Femur (tissue), 1 donor: ENCODE data around the gene AFF2.

Source experiments
- DNase-seq: peaks from one replicate; pipeline ENCODE4 v3.0.0-alpha.2; 2017

Gene AFF2

GRCh38 chrX:148500423-148501385 is at the start of gene AFF2:
AFF2 (plus strand) TSS chrX:148500617; CDS start chrX:148501098, 481 bp downstream.
- peak; percentile 57 for DNase-seq

- DNase-seq: no peak
These were observed 43.1 kb upstream of the AFF2 start for GRCh38 chrX:148457279-148457678.

DNA sequence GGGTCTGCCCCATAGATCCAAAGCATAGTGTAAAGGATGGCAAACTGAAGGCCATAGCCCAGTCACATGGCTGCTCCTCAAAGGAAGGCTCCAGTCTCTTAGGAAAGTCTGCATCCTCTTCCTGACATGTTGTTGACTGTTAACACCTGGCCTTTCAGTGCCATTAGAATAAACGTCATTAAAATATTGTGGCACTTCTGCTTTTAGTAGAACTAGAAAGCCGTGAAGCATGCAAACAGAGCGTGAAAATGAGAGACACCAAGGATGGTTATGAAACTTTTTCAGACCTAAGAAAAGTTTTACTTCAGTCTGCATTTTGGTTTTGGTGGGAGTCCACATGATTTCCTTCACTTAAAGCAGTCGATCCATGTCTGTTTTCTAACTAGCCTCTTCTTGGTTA is 41.1 kb upstream of the AFF2 start:
- no peak for DNase-seq

GRCh38 chrX:148466292-148466691 is 34.1 kb upstream of the AFF2 start:
- DNase-seq: no peak

GRCh38 chrX:148470324-148470723 is 30.1 kb upstream of the AFF2 start:
- no peak for DNase-seq

- DNase-seq: no peak
These were observed 26.4 kb upstream of the AFF2 start for GRCh38 chrX:148474030-148474429.

GRCh38 chrX:148492057-148492456 is 8.4 kb upstream of the AFF2 start:
- no peak for DNase-seq

- no peak for DNase-seq
These were observed 5.2 kb upstream of the AFF2 start for GRCh38 chrX:148495176-148495575.

GRCh38 chrX:148498067-148498466 is 2.4 kb upstream of the AFF2 start:
- DNase-seq: no peak

DNA sequence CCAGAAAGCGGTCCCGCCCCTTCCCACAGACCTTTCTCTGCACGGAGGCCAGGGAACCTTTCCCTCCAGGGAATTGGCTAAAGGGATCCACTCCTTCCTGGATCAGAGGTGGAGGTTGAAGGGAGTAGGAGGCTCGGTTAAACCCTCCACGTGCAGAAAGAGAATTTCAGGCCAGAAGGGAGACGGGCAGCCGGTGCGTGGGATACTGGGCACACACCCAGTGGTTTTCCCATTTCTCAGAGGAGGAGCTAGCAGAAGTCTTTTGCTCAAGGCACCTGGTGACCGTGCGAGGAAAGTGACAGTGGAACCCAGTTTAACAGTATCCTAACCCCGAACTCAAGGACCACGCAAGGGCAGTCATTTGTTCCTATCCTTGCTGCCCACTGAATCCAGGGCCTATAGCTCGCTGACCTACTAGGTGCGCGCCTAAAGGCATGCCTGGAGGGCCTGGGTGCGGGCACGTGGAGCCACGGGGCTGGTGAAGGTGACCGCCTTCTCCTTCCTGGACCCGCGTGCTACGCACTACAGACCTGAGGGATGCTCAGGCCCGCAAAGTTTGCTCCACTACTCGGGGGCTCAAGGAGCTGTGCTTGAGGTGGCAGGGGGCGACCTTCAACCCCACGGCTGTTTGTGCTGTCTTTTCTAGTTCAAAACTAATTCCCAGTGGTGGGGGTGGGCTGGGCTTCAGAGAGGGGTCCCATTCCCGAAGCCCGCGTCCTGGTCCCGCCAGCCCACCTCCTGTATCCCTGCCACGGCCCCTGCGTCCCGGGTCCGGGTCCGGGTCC is 587 bp upstream of the AFF2 start:
- DNase-seq: no peak

DNA sequence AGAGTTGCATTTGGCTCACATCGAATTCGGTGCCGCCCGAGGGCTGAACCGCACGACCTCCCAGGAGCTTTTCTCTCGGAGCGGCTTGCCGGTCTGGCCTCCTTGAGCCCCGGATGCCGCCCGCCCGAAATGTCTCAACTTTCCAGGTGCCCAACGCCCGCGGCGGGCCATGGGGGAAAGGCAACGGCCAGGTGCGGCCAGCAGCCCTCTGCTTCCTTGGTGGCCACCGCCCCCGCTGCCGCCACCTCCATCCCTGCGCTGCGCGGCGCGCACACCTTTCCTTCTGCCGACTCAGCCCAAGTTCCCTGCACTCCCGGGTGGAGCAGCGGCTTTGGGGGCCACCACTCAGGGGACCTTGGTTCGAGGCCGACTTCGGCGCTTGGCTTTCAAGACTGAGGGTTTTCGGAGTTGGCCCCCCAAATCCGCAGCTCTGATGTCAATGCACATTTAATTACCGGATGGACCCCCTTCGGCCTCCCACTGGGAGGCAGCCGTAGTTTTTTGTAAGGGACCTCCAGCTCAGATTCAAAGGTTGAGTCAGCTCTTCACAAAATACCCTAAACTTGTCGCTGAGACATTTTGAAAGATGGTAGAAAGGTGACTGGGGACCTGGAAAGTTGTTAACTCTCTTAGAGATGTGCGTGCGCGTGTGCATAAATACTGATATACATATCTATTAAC is 1.1 kb downstream of the AFF2 start:
- DNase-seq: peak; percentile 35

DNA sequence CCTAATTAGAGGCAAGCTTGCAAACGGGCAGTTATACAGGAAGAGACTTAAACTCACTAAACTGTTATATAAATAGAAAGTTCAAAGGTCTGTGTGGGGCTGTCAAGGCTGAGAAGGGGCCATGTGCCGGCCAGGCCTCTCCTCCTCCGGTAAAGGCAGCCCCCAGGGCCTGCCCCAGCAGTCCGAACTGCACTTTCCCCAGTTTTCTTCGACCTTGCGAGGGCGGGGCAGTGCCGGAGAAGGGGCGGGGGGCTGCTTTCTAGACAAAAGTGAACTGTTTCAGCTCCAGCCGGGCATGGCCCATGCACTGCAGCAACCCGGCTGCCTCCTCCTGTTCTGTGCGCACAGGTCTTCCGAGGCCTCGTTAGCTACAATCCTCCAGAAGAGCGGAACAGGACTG is 4.1 kb downstream of the AFF2 start:
- DNase-seq: no peak

DNA sequence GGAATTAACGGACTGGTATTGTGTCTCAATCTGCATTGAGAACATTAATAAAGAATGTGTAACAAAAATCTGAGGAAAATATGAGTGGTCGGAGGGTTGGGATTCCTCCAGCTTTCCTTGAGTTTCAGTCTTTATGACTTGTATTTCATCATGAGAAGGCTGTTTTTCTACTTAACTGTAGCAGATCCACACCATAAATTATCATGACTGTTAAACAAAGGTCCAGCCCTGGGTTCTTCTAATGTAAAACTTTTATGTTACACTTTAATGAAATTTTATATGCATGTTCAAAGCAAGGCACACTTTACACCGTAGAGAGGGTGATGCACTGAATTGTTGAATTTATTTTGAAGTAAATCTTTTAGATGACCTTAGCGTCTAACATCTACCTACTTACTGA is 7.0 kb downstream of the AFF2 start:
- no peak for DNase-seq

DNA sequence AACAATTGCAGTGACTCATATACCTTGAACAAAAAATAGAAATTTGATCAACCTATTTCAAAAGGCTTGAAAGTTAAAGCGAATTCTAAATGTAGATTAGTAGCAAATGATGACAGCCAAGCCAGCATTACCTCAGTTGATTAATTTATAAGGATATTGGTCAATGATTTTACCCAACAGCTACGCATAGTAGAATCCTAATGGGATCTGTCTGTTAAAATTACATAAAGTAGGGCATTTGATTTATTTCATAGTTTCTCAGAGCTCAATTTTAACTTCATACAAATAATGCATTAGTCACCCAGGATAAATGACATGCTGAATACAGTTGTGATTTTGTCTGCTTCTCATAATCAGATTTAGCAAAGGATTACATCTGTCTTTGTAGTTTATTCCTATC is 12.0 kb downstream of the AFF2 start:
- DNase-seq: no peak

- no peak for DNase-seq
These were observed 13.2 kb downstream of the AFF2 start for GRCh38 chrX:148513661-148514060.

DNA sequence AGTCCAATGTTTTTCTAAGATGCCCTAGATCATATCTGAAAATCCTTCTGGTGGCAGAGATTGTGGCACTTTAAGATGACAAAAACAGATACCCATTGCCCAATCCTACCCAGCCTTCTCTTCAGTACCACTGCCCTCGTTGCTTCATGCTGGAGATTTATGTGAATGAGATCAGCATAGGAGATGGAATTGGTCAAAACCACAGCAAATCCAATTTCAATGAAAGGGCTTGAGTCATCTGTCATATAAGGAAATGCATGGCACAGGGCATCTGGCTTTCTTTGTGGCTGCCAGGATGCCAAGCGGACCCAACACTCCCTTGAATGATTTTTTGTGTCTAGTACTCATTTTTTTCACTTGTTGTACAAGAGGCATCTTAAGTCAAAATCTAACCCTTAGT is 16.8 kb downstream of the AFF2 start:
- no peak for DNase-seq

DNA sequence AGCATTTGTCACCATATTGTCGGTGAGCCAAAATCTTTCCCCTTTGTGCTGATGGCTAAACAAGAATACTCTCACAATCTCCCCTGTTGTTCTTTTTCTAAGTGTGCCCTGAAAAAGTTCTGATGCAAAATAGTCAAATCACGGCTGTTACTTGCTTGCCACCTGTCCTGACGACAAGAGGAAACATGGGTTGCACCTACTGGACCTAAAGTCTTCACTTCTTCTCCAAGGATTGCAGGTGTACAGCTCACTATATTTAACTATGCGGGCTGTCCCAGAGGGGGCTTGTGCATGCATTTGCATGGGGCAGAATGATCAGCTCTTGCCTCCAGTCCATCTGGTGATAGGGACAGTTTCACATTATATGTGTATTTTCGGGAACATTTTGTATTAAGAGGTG is 21.6 kb downstream of the AFF2 start:
- DNase-seq: no peak

DNA sequence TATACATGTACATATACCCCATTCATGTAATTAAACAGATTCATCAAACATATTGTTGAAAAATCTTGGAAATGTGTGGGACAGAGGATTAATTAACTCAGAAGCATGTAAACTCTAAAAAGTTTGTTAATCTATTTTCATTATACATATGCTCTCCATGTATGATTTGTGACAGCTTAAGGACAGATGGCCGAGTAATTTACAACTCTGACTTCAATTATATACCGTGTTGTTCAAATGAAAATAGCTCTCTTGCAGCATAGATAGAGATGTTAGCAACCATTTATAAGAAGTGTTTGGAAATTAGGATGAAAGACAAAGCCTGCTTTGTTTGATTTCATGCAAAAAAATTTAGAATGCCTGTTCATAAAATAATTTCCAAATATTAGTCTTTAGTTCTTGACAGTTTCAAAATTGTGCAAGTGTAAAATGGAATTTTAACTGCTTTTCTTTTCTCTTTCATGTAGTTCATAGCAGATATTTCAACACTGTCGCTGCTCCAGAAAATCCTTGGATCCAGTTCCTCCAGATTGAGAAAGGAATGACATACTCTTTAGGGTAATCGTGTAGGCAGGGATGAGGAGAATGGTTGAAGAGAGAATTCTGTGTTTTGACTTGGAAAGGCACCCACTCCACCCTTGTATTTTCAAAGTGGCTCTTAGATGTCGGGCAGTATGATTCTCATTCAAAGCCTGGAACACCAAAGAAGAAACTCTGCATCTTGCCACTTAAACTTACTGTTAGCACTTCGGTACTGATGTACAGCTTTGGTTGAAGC is 23.1 kb downstream of the AFF2 start:
- no peak for DNase-seq

- no peak for DNase-seq
These were observed 30.2 kb downstream of the AFF2 start for GRCh38 chrX:148530464-148531077.

- DNase-seq: no peak
These were observed 33.9 kb downstream of the AFF2 start for GRCh38 chrX:148534291-148534690.

- no peak for DNase-seq
These were observed 35.2 kb downstream of the AFF2 start for GRCh38 chrX:148535639-148536038.

DNA sequence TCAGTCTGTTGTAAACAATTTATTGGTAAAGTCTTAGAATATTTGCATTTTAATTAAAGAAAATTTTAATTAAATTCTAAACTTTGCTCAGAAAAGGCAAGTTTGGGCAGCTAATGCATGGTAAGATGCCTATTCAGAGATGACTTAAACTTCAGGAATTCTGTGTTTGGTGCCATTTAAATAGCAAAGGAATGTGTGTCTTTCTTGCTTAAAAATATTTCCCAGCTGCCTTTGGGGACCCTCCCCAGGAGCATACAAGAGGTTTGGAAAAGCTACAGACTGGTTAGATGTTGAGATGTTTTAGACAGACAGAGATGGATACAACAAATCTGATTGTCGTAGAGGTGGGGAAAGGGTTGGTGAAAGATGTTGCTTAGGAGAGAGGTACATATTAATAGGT is 36.5 kb downstream of the AFF2 start:
- DNase-seq: no peak
